ENCODE results near the gene EZR.

The EZR gene

GRCh38 chr6:158763434-158764182, 55.6 kb downstream of the EZR start:
- no peak for TF ChIP-seq CTCF (conservative IDR thresholded peaks at IDR 0.05; ENCODE audit: low read depth)
- no peak for DNase-seq (ENCODE audit: low spot score)
- POLR2A ChIA-PET (ENCODE audit: low non-redundant PET), result no interaction called here
- peak overlapping the region; percentile 50 for H3K27ac ChIP-seq
- CTCF ChIA-PET, result interaction anchor here (0.6 to 1.6 kb wide), 2 partner anchors 59 to 67 kb away, joined by 3 to 6 read pairs; no protein-coding TSS in a partner anchor

GRCh38 chr6:158762787-158763433, 56.3 kb downstream of the EZR start:
- no peak for DNase-seq (ENCODE audit: low spot score)
- TF ChIP-seq CTCF (conservative IDR thresholded peaks at IDR 0.05; ENCODE audit: low read depth), result no peak
- H3K27ac ChIP-seq, result peak overlapping the region; percentile 50
- POLR2A ChIA-PET (ENCODE audit: low non-redundant PET), result no interaction called here
- CTCF ChIA-PET, result interaction anchor here (0.6 to 0.7 kb wide), 3 partner anchors 46 to 83 kb away, joined by 3 read pairs; no protein-coding TSS in a partner anchor

GRCh38 chr6:158761746-158762145, 57.4 kb downstream of the EZR start:
- no peak for TF ChIP-seq CTCF (conservative IDR thresholded peaks at IDR 0.05; ENCODE audit: low read depth)
- POLR2A ChIA-PET (ENCODE audit: low non-redundant PET), result no interaction called here
- DNase-seq (ENCODE audit: low spot score), result no peak
- no peak overlapping the region for H3K27ac ChIP-seq
- CTCF ChIA-PET, result no interaction called here

GRCh38 chr6:158760618-158761250, 58.4 kb downstream of the EZR start:
- ChIA-PET CTCF (no interaction called here), POLR2A (ENCODE audit: low non-redundant PET) (no interaction called here)
- peak overlapping the region; percentile 10 for H3K27ac ChIP-seq
- no peak for DNase-seq (ENCODE audit: low spot score)
- TF ChIP-seq CTCF (conservative IDR thresholded peaks at IDR 0.05; ENCODE audit: low read depth), result no peak

- CTCF ChIA-PET, result no interaction called here
- peak overlapping the region; percentile 10 for H3K27ac ChIP-seq
- POLR2A ChIA-PET (ENCODE audit: low non-redundant PET), result no interaction called here
- no peak for TF ChIP-seq CTCF (conservative IDR thresholded peaks at IDR 0.05; ENCODE audit: low read depth)
- DNase-seq (ENCODE audit: low spot score), result no peak
Observed at GRCh38 chr6:158759966-158760617, 59.1 kb downstream of the EZR start.

GRCh38 chr6:158758941-158759479, 60.2 kb downstream of the EZR start:
- CTCF ChIA-PET, result no interaction called here
- POLR2A ChIA-PET (ENCODE audit: low non-redundant PET), result no interaction called here
- no peak for DNase-seq (ENCODE audit: low spot score)
- peak overlapping the region; percentile 27 for H3K27ac ChIP-seq
- TF ChIP-seq CTCF (conservative IDR thresholded peaks at IDR 0.05; ENCODE audit: low read depth), result no peak

Measured in RWPE1 (cell line).